GM23338 (cell line): Measurements from ENCODE around the gene EXD3. TPM values are rescaled to one million over a fixed set of nuclear protein-coding genes. Genes with fewer than 3 reads are reported as not detected.

Experiments
- ATAC-seq: fragments of 200-7000 bp; cut with Tn5 transposase; 3 replicates; pipeline ENCODE4 v1.9.1; 2020
- DNase-seq: peaks from one replicate; pipeline ENCODE4 v3.0.0-alpha.2; 2015; ENCODE audit warnings: low spot score
- H2AFZ ChIP-seq: fragments of 200-600 bp; sonication (generic); 2 replicates; pipeline ENCODE4 v1.8.0; 2016; ENCODE audit warnings: antibody characterized with exemption, mild to moderate bottlenecking, moderate library complexity
- H3F3A ChIP-seq: fragments of 200-600 bp; sonication (generic); replicated peaks from 2 replicates; pipeline ENCODE4 v1.8.0; 2017; ENCODE audit warnings: antibody characterized with exemption, mixed run types, low read depth
- H3K27ac ChIP-seq: fragments of 200-600 bp; sonication (generic); 2 replicates; pipeline ENCODE4 v1.6.1; 2016; ENCODE audit warnings: low read depth
- H3K27me3 ChIP-seq: fragments of 200-600 bp; sonication (generic); 2 replicates; pipeline ENCODE4 v1.8.0; 2016; ENCODE audit warnings: mild to moderate bottlenecking, mixed run types, moderate library complexity; ENCODE audit not compliant: insufficient read depth
- H3K36me3 ChIP-seq: fragments of 200-600 bp; sonication (generic); 2 replicates; pipeline ENCODE4 v1.8.0; 2016; ENCODE audit warnings: mild to moderate bottlenecking; ENCODE audit not compliant: insufficient read depth
- H3K4me1 ChIP-seq: fragments of 200-600 bp; sonication (generic); 2 replicates; pipeline ENCODE4 v1.8.0; 2016; ENCODE audit warnings: mild to moderate bottlenecking, moderate library complexity; ENCODE audit not compliant: insufficient read depth
- H3K4me2 ChIP-seq: fragments of 200-600 bp; sonication (generic); 2 replicates; pipeline ENCODE4 v1.7.1; 2017; ENCODE audit warnings: mixed run types
- H3K4me3 ChIP-seq: fragments of 200-600 bp; sonication (generic); 2 replicates; pipeline ENCODE4 v1.6.1; 2016; ENCODE audit warnings: mixed run types
- H3K79me2 ChIP-seq: fragments of 200-600 bp; sonication (generic); replicated peaks from 2 replicates; pipeline ENCODE4 v1.8.0; 2017; ENCODE audit warnings: mild to moderate bottlenecking; ENCODE audit not compliant: insufficient read depth
- H3K9me2 ChIP-seq: fragments of 200-600 bp; sonication (generic); 2 replicates; pipeline ENCODE4 v1.8.0; 2017; ENCODE audit not compliant: insufficient read depth
- H4K20me1 ChIP-seq: fragments of 200-600 bp; sonication (generic); replicated peaks from 2 replicates; pipeline ENCODE4 v1.8.0; 2017; ENCODE audit warnings: mild to moderate bottlenecking; ENCODE audit not compliant: insufficient read depth
- H3K27ac Mint-ChIP-seq: 2 replicates; pipeline ENCODE4 v1.8.0; 2020; ENCODE audit warnings: inconsistent platforms, mild to moderate bottlenecking, moderate library complexity, mixed read lengths
- H3K27me3 Mint-ChIP-seq: 3 replicates; pipeline ENCODE4 v1.8.0; 2022; ENCODE audit warnings: low read depth, mild to moderate bottlenecking, moderate library complexity, mixed read lengths, inconsistent platforms; ENCODE audit not compliant: insufficient read depth, poor library complexity
- H3K36me3 Mint-ChIP-seq: 3 replicates; pipeline ENCODE4 v1.8.0; 2021; ENCODE audit warnings: low read depth, mild to moderate bottlenecking, inconsistent platforms, moderate library complexity, mixed read lengths
- H3K4me1 Mint-ChIP-seq: 3 replicates; pipeline ENCODE4 v1.8.0; 2020; ENCODE audit warnings: mild to moderate bottlenecking, inconsistent platforms, mixed read lengths
- H3K4me3 Mint-ChIP-seq: 3 replicates; pipeline ENCODE4 v1.8.0; 2021; ENCODE audit warnings: moderate library complexity, mild to moderate bottlenecking, inconsistent platforms, mixed read lengths
- H3K9me3 Mint-ChIP-seq: 3 replicates; pipeline ENCODE4 v1.8.0; 2020; ENCODE audit warnings: moderate library complexity, mild to moderate bottlenecking, inconsistent platforms, mixed read lengths
- CTCF ChIP-seq, 2 experiments: fragments of 200-600 bp in 1 of 2; sonication (generic) in 1 of 2; conservative IDR thresholded peaks; 2 replicates each; pipeline versions ENCODE4 v1.5.1 to v1.6.1; 2016 to 2017; ENCODE audit warnings: antibody characterized with exemption in 2 of 2, low read depth in 2 of 2, mild to moderate bottlenecking in 2 of 2, moderate library complexity in 1 of 2
- NANOG ChIP-seq: IDR thresholded peaks from 2 replicates; pipeline ENCODE4 v1.6.1; 2016; ENCODE audit warnings: antibody characterized with exemption, borderline replicate concordance
- STAT1 ChIP-seq: IDR thresholded peaks from one replicate; pipeline ENCODE4 v1.6.1; 2016; ENCODE audit warnings: antibody characterized with exemption; ENCODE audit not compliant: unreplicated experiment
- ZNF114 ChIP-seq: fragments of 250-450 bp; sonication (Bioruptor Pico); IDR thresholded peaks from 2 replicates; pipeline ENCODE4 v1.5.0; 2020; ENCODE audit warnings: mild to moderate bottlenecking, moderate library complexity
- ZNF331 ChIP-seq: fragments of 250-450 bp; sonication (Bioruptor Pico); IDR thresholded peaks from 2 replicates; pipeline ENCODE4 v1.5.0; 2020; ENCODE audit warnings: low read depth, mild to moderate bottlenecking, moderate library complexity
- ZNF462 ChIP-seq: fragments of 250-450 bp; sonication (Bioruptor Pico); IDR thresholded peaks from 2 replicates; pipeline ENCODE4 v1.5.0; 2020; ENCODE audit warnings: mild to moderate bottlenecking, moderate library complexity
- polyA plus RNA-seq: library from polyadenylated mRNA; unstranded; fragments of >200 nt; fragmentation: Nextera tagmentation; extraction: Ambion mirVana; gene quantifications from 2 replicates; pipeline ENCODE4 v1.2.1, GENCODE V29; 2016
- total RNA-seq: library from RNA; depleted of rRNA; stranded (reverse); fragments of >200 nt; shearing (Covaris generic); gene quantifications from 2 replicates; pipeline ENCODE4 v1.2.3, GENCODE V29; 2014

EXD3 gene
- total and polyA plus RNA-seq, 2 experiments from 2014 or later, result 3.6 to 9.7 TPM

- TF ChIP-seq ZNF462 (CRISPR knock-in tag), result no peak
- no peak for TF ChIP-seq STAT1
- TF ChIP-seq NANOG, result no peak
Measured at GRCh38 chr9:137446851-137447471, 24.0 kb upstream of the EXD3 start (continued).

- no peaks in the 10 kb centered on the region for H4K20me1 ChIP-seq
- no peak overlapping the region for H3K4me2 ChIP-seq
- peaks cover 5% of the 10 kb centered on the region; the same call in 1 of the 2 replicates for H3K4me1 ChIP-seq
- Mint-ChIP-seq H3K27me3 (peaks cover 7% of the 10 kb centered on the region), H3K4me1 (peaks cover 5% of the 10 kb centered on the region), H3K27ac (no peak overlapping the region), H3K4me3 (no peak overlapping the region), H3K9me3 (no peaks in the 10 kb centered on the region; the same call in 2 of the 3 replicates), H3K36me3 (peaks cover 3% of the 10 kb centered on the region; the same call in 1 of the 3 replicates)
- 0 out of 2 replicates have a peak, but pooled peaks cover 4% of the 10 kb centered on the region for H3F3A ChIP-seq
- H3K27me3 ChIP-seq, result no peaks in the 10 kb centered on the region
- H3K27ac ChIP-seq, result no peak overlapping the region
- no peak overlapping the region for H2AFZ ChIP-seq
- DNase-seq (no peak), ATAC-seq (no peak)
- no peaks in the 10 kb centered on the region for H3K79me2 ChIP-seq
- H3K36me3 ChIP-seq, result no peaks in the 10 kb centered on the region
- no peak overlapping the region for H3K4me3 ChIP-seq
- H3K9me2 ChIP-seq, result no peaks in the 10 kb centered on the region
- TF ChIP-seq ZNF462 (CRISPR knock-in tag) (no peak), STAT1 (no peak), CTCF (conservative IDR thresholded peaks at IDR 0.05; ENCODE audit: low read depth in 2 of 2) (no peak), ZNF114 (CRISPR knock-in tag) (no peak), ZNF331 (no peak)
Measured at GRCh38 chr9:137445930-137446431, 23.0 kb upstream of the EXD3 start.
